HCT116 (cell line): ENCODE measurements around the gene TRIM45. TPM values are rescaled to one million over a fixed set of nuclear protein-coding genes. Genes with fewer than 3 reads are reported as not detected.

Experiments used
- ATAC-seq: fragments of 200-7000 bp; cut with Tn5 transposase; 2 replicates; pipeline ENCODE4 v1.9.1; 2020; ENCODE audit warnings: mild to moderate bottlenecking, moderate library complexity
- BruUV-seq: library from RNA; stranded (reverse); fragments of 400-500 nt; replicated peaks from 2 replicates; lab custom pipeline; 2021; lab: Mats Ljungman, UMichigan
- CTCF ChIA-PET: fragments of 300-600 bp; sonication (Branson Sonifier 250); formaldehyde crosslinking; loops from one replicate; lab custom pipeline; 2021; ENCODE audit warnings: antibody characterized with exemption; lab: Charles Lee
- POLR2A ChIA-PET: fragments of 300-600, 350-600 bp; sonication (Branson Sonifier 250); formaldehyde crosslinking; loops from one replicate; lab custom pipeline; 2021; ENCODE audit warnings: antibody characterized with exemption; lab: Charles Lee
- RAD21 ChIA-PET, 2 experiments: fragments of 300-600 bp; sonication (Branson Sonifier 250); formaldehyde crosslinking; loops; one replicate each; lab custom pipeline; 2023; ENCODE audit warnings: low total read pairs in 2 of 2; ENCODE audit not compliant: uncharacterized antibody in 2 of 2, unreplicated experiment in 2 of 2, low non-redundant PET in 1 of 2; lab: Charles Lee
- DNase-seq: peaks from one replicate; pipeline ENCODE4 v3.0.0-alpha.2; 2010; ENCODE audit warnings: low read depth, low spot score
- H2AFZ ChIP-seq: fragments of 200-600 bp; shearing (Covaris generic), sonication (generic); 2 replicates; pipeline ENCODE4 v1.6.1; 2017; ENCODE audit warnings: low read depth, mixed run types, mixed read lengths, antibody characterized with exemption, low read length; ENCODE audit not compliant: poor library complexity, severe bottlenecking
- H3K27ac ChIP-seq: 2 replicates; pipeline ENCODE4 v1.5.1; 2012; ENCODE audit warnings: low read depth, low read length
- H3K27me3 ChIP-seq: fragments of 200-600 bp; sonication (generic); 2 replicates; pipeline ENCODE4 v1.6.1; 2016; ENCODE audit warnings: mixed run types, low read length, mixed read lengths; ENCODE audit not compliant: insufficient read depth
- H3K36me3 ChIP-seq, 2 experiments: fragments of 200-500 bp in 1 of 2; fragments of 200-600 bp in 1 of 2; sonication (Bioruptor generic) in 1 of 2; sonication (generic) in 1 of 2; 2 replicates each; pipeline versions ENCODE4 v1.5.1 to v1.6.1; 2014 to 2016; ENCODE audit warnings: low read length in 2 of 2, inconsistent platforms in 1 of 2, mixed read lengths in 1 of 2, mixed run types in 1 of 2; ENCODE audit not compliant: insufficient read depth in 2 of 2, control insufficient read depth in 1 of 2
- H3K4me1 ChIP-seq, 2 experiments: fragments of 200-600 bp in 1 of 2; sonication (generic) in 1 of 2; 2 replicates each; pipeline versions ENCODE4 v1.5.1 to v1.6.1; 2012 to 2017; ENCODE audit warnings: low read length in 2 of 2, inconsistent platforms in 1 of 2, mild to moderate bottlenecking in 1 of 2, mixed read lengths in 1 of 2, mixed run types in 1 of 2, moderate library complexity in 1 of 2; ENCODE audit not compliant: insufficient read depth in 2 of 2, control insufficient read depth in 1 of 2
- H3K4me2 ChIP-seq: fragments of 200-600 bp; sonication (generic); 2 replicates; pipeline ENCODE4 v1.6.1; 2017; ENCODE audit warnings: mixed run types, low read length, mixed read lengths
- H3K4me3 ChIP-seq, 2 experiments: fragments of 200-600 bp in 1 of 2; sonication (generic) in 1 of 2; replicated peaks in 1 of 2; 2 replicates each; pipeline ENCODE4 v1.5.1; 2011 to 2016; ENCODE audit warnings: low read length in 2 of 2, control low read depth in 1 of 2, low read depth in 1 of 2, mild to moderate bottlenecking in 1 of 2, mixed read lengths in 1 of 2, mixed run types in 1 of 2
- H3K79me2 ChIP-seq: fragments of 200-600 bp; sonication (generic); 2 replicates; pipeline ENCODE4 v1.6.1; 2017; ENCODE audit warnings: mild to moderate bottlenecking, mixed run types, low read length, moderate library complexity, mixed read lengths; ENCODE audit not compliant: insufficient read depth
- H3K9ac ChIP-seq: fragments of 200-600 bp; sonication (generic); 2 replicates; pipeline ENCODE4 v1.6.1; 2016; ENCODE audit warnings: low read length, mixed read lengths
- H3K9me2 ChIP-seq: fragments of 200-600 bp; sonication (generic), shearing (Covaris generic); 2 replicates; pipeline ENCODE4 v1.6.1; 2017; ENCODE audit warnings: mixed run types, mild to moderate bottlenecking, moderate library complexity; ENCODE audit not compliant: insufficient read depth
- H3K9me3 ChIP-seq, 2 experiments: fragments of 200-500 bp in 1 of 2; fragments of 200-600 bp in 1 of 2; sonication (Bioruptor generic) in 1 of 2; sonication (generic) in 1 of 2; 2 replicates each; pipeline ENCODE4 v1.6.1; 2014 to 2017; ENCODE audit warnings: low read length in 2 of 2, mixed read lengths in 2 of 2, inconsistent platforms in 1 of 2, low read depth in 1 of 2, mild to moderate bottlenecking in 1 of 2, mixed run types in 1 of 2, moderate library complexity in 1 of 2; ENCODE audit not compliant: control insufficient read depth in 1 of 2, insufficient read depth in 1 of 2
- H4K20me1 ChIP-seq: fragments of 200-600 bp; sonication (generic), shearing (Covaris generic); 2 replicates; pipeline ENCODE4 v1.6.1; 2017; ENCODE audit warnings: mixed run types, mild to moderate bottlenecking, moderate library complexity; ENCODE audit not compliant: insufficient read depth
- ATF3 ChIP-seq: IDR thresholded peaks from 2 replicates; pipeline ENCODE4 v1.6.1; 2012
- CBX3 ChIP-seq: IDR thresholded peaks from 2 replicates; pipeline ENCODE4 v1.6.1; 2012; ENCODE audit warnings: low read depth
- CTCF ChIP-seq, 3 experiments: fragments of 200-600 bp in 1 of 3; sonication (generic) in 1 of 3; IDR thresholded peaks in 2 of 3; conservative IDR thresholded peaks in 1 of 3; 2 replicates each; pipeline ENCODE4 v1.5.1; 2012 to 2017; ENCODE audit warnings: low read depth in 2 of 3, low read length in 2 of 3, antibody characterized with exemption in 1 of 3, borderline replicate concordance in 1 of 3, control low read depth in 1 of 3, mild to moderate bottlenecking in 1 of 3, mixed read lengths in 1 of 3, mixed run types in 1 of 3, moderate library complexity in 1 of 3; ENCODE audit not compliant: insufficient read depth in 1 of 3
- ELF1 ChIP-seq: IDR thresholded peaks from 2 replicates; pipeline ENCODE4 v1.6.1; 2012; ENCODE audit warnings: low read depth, borderline replicate concordance
- MAX ChIP-seq: IDR thresholded peaks from 2 replicates; pipeline ENCODE4 v1.6.1; 2012
- POLR2AphosphoS5 ChIP-seq: IDR thresholded peaks from 2 replicates; pipeline ENCODE4 v1.6.1; 2011; ENCODE audit warnings: mild to moderate bottlenecking, low read depth, low read length, moderate library complexity
- RAD21 ChIP-seq: IDR thresholded peaks from 2 replicates; pipeline ENCODE4 v1.6.1; 2012; ENCODE audit warnings: low read depth, mild to moderate bottlenecking
- REST ChIP-seq: IDR thresholded peaks from 2 replicates; pipeline ENCODE4 v1.6.1; 2012; ENCODE audit warnings: low read depth
- SIN3A ChIP-seq: IDR thresholded peaks from 2 replicates; pipeline ENCODE4 v1.6.1; 2012; ENCODE audit warnings: low read depth
- SP1 ChIP-seq: IDR thresholded peaks from 2 replicates; pipeline ENCODE4 v1.6.1; 2012; ENCODE audit warnings: low read depth
- SRF ChIP-seq: IDR thresholded peaks from 2 replicates; pipeline ENCODE4 v1.6.1; 2012; ENCODE audit warnings: low read depth
- YY1 ChIP-seq: IDR thresholded peaks from 2 replicates; pipeline ENCODE4 v1.6.1; 2011; ENCODE audit warnings: low read length, low read depth, moderate library complexity, mild to moderate bottlenecking; ENCODE audit not compliant: insufficient replicate concordance; ENCODE audit errors: extremely low read depth
- ZFX ChIP-seq: fragments of 450-650 bp; IDR thresholded peaks from 2 replicates; pipeline ENCODE4 v1.6.1; 2017
- intact Hi-C: fragments of 100-400 bp; cut with micrococcal nuclease; formaldehyde crosslinking; loops from 2 replicates; pipeline ENCODE4 v1.10.0; 2022
- total RNA-seq: library from RNA; stranded (reverse); gene quantifications from one replicate; pipeline ENCODE4 v1.2.1, GENCODE V29; 2021; ENCODE audit not compliant: unreplicated experiment

TRIM45 gene
- total RNA-seq, 1 experiment from 2014 or later: 3.5 TPM

GRCh38 chr1:117143172-117143571, 21.6 kb upstream of the TRIM45 start:
- intact Hi-C loops: no loop called here

More at GRCh38 chr1:117143172-117143571, 21.6 kb upstream of the TRIM45 start:
- DNase-seq: no peak
- ChIA-PET RAD21 (no interaction called here), CTCF (no interaction called here), POLR2A (interaction anchor here (0.6 kb wide), 1 partner anchor 129 kb away, joined by 3 read pairs; no protein-coding TSS in a partner anchor)
- H3K9me3 ChIP-seq: no peaks in the 10 kb centered on the region
- H3K4me1 ChIP-seq: peaks cover 16 to 17% of the 10 kb centered on the region in 2 experiments
- no peaks in the 10 kb centered on the region for H4K20me1 ChIP-seq
- H3K36me3 ChIP-seq: no peaks in the 10 kb centered on the region
- no peak overlapping the region for H2AFZ ChIP-seq
- H3K27ac ChIP-seq: no peak overlapping the region
- no peaks in the 10 kb centered on the region for H3K79me2 ChIP-seq
- no TSS peak for BruUV-seq
- H3K9me2 ChIP-seq: no peaks in the 10 kb centered on the region
- TF ChIP-seq ATF3 (no peak), SP1 (no peak), ELF1 (no peak), RAD21 (no peak), POLR2AphosphoS5 (no peak), ZFX (no peak), REST (no peak), SIN3A (no peak), YY1 (no peak), CTCF (IDR thresholded peaks at IDR 0.05 in 2 of 3, conservative IDR thresholded peaks at IDR 0.05 in 1 of 3; ENCODE audit: borderline replicate concordance in 1 of 3, insufficient read depth in 1 of 3, low read depth in 2 of 3, low read length in 2 of 3) (no peak), CBX3 (no peak), SRF (no peak), MAX (no peak)
- no peak overlapping the region for H3K4me2 ChIP-seq
- ATAC-seq: no peak
- no peak overlapping the region for H3K9ac ChIP-seq
- no peak overlapping the region for H3K4me3 ChIP-seq
- H3K27me3 ChIP-seq: no peaks in the 10 kb centered on the region
